Activated T-cell treated with anti-CD3 and anti-CD28 coated beads, Interleukin-2, amount 50 U/mL, for 24 hours (primary cell): Measurements from ENCODE around the gene ACKR2.
"Not testable (repeated sequence)": the region's sequence is repeated elsewhere in the genome, so short reads cannot be mapped to it uniquely, and the experiment has no call there.

Experiments
- DNase-seq: peaks from one replicate; pipeline ENCODE4 v3.0.0-alpha.2; 2020
- H3K27ac Mint-ChIP-seq: 2 replicates; pipeline ENCODE4 v1.8.0; 2020; ENCODE audit warnings: mild to moderate bottlenecking, mixed read lengths
- H3K27me3 Mint-ChIP-seq: 2 replicates; pipeline ENCODE4 v1.8.0; 2020; ENCODE audit warnings: mixed read lengths
- H3K36me3 Mint-ChIP-seq: 2 replicates; pipeline ENCODE4 v1.8.0; 2020; ENCODE audit warnings: low read depth, mixed read lengths
- H3K4me1 Mint-ChIP-seq: 2 replicates; pipeline ENCODE4 v1.8.0; 2020; ENCODE audit warnings: low read depth, mixed read lengths
- H3K4me3 Mint-ChIP-seq: 2 replicates; pipeline ENCODE4 v1.8.0; 2020; ENCODE audit warnings: mild to moderate bottlenecking, moderate library complexity, mixed read lengths
- H3K9me3 Mint-ChIP-seq: 2 replicates; pipeline ENCODE4 v1.8.0; 2020; ENCODE audit warnings: mixed read lengths

Gene ACKR2

DNA sequence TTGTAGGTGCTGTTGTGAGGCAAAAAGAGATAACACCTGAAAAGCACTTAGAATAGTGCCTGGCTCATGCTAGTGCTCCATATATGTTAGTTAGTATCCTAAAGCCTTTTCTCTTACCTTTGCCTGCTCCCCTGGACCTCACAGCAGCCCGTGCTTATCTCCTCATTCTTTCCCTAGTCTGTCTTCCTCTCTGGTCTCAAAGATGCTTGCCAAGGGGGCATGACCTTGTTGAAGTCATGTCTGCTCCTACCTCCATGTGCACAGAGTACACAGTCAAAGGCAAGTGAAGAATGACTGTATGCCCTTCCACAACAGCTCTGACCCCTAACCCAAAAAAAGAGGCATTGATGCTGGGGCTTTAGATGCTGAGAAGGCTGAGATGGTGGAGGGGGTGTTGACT lies 67.2 kb downstream of the ACKR2 start:
- no peak overlapping the region for H3K4me3 Mint-ChIP-seq
- H3K27me3 Mint-ChIP-seq = peaks cover 2% of the 10 kb centered on the region
- no peaks in the 10 kb centered on the region for H3K36me3 Mint-ChIP-seq
- peaks cover 8% of the 10 kb centered on the region for H3K4me1 Mint-ChIP-seq
- H3K27ac Mint-ChIP-seq = no peak overlapping the region
- DNase-seq = no peak
- no peaks in the 10 kb centered on the region for H3K9me3 Mint-ChIP-seq

GRCh38 chr3:42876940-42877720 lies 67.9 kb downstream of the ACKR2 start:
- DNase-seq = no peak
- Mint-ChIP-seq H3K27ac (no peak overlapping the region), H3K36me3 (no peaks in the 10 kb centered on the region), H3K27me3 (peaks cover 2% of the 10 kb centered on the region), H3K4me1 (peaks cover 12% of the 10 kb centered on the region), H3K4me3 (no peak overlapping the region), H3K9me3 (no peaks in the 10 kb centered on the region)

- no peaks in the 10 kb centered on the region for H3K27me3 Mint-ChIP-seq
These were observed 68.6 kb downstream of the ACKR2 start for GRCh38 chr3:42877881-42878280.

GRCh38 chr3:42880183-42880582 lies 70.9 kb downstream of the ACKR2 start:
- H3K9me3 Mint-ChIP-seq = no peaks in the 10 kb centered on the region
- H3K27me3 Mint-ChIP-seq = peaks cover 1% of the 10 kb centered on the region
- H3K4me1 Mint-ChIP-seq = peaks cover 16% of the 10 kb centered on the region
- H3K27ac Mint-ChIP-seq = peak overlapping the region; percentile 22
- peak overlapping the region; percentile 76 for H3K4me3 Mint-ChIP-seq
- H3K36me3 Mint-ChIP-seq = no peaks in the 10 kb centered on the region
- DNase-seq = no peak

More at GRCh38 chr3:42877881-42878280, 68.6 kb downstream of the ACKR2 start:
- Mint-ChIP-seq H3K4me3 (no peak overlapping the region), H3K27ac (no peak overlapping the region), H3K36me3 (no peaks in the 10 kb centered on the region), H3K4me1 (peaks cover 12% of the 10 kb centered on the region), H3K9me3 (no peaks in the 10 kb centered on the region)
- DNase-seq = no peak

DNA sequence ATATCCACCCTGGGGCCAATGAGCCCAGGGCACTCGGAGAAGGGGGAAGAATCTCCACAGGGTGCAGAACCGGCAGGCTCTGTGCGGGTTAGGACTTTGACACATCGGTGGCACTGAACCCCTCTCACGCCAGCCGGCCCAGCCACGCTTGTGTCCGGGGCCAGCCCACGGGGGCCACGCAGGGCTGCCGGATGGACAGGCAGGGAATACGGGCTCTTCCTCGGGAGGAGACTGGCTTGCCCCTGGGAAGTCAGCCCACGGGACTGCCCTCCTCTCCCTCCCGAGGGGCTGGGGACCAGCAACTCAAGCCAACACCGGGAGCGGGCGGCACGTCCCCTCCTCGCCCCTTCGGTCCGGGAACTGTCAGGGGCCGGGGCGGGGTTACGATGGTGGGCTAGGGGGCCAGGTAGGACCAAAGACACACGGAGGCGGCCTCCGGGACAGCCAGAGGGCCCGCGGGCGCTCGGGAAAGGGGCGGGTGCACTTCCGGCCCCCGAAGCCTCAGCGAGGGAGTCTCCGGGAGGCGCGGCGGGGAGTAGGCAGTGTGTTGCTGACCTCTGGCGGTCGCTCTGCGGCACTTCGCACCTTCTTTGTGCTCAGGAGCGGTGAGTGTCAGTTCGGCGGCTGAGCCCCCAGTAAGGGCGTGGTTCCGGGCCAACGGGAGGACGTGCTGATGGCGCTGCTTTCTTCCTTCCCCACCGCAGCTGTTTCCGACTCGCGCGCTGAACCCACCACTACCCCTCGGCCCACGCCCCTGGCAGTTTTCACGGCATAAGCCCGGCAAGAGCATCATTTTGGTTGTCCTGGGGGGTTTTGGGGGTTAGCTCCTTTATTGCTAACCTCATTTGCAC lies 71.6 kb downstream of the ACKR2 start:
- Mint-ChIP-seq H3K36me3 (no peaks in the 10 kb centered on the region), H3K27ac (peak overlapping the region; percentile 72), H3K4me3 (peak overlapping the region; percentile 76), H3K27me3 (peaks cover 3% of the 10 kb centered on the region), H3K9me3 (no peaks in the 10 kb centered on the region), H3K4me1 (peaks cover 16% of the 10 kb centered on the region)
- peak; percentile 89 for DNase-seq

DNA sequence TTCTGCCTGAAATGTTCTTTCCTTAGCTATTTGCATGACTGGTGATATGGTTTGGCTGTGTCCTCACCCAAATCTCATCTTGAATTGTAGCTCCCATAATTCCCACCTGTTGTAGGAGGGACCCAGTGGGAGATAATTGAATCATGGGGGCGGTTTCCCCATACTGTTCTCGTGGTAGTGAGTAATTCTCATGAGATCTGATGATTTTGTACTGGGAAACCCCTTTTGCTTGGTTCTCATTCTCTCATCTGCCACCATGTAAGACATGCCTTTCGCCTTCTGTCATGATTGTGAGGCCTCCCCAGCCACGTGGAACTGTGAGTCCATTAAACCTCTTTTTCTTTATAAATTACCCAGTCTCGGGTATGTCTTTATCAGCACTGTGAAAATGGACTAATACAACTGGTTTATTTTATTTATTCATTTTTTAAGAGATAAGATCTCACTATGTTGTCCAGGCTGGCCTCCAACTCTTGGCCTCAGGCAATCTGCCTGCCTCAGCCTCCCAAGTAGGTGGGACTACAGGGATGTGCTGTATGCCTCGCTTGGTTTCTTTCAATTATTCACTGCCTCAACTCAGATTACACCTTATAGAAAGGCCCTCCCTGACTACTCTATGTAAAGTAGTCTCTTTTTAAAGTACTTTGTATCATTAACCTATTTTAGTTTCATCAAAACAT lies 74.1 kb downstream of the ACKR2 start:
- not testable (repeated sequence) for H3K4me3 Mint-ChIP-seq, H3K27ac Mint-ChIP-seq, H3K9me3 Mint-ChIP-seq, H3K36me3 Mint-ChIP-seq, DNase-seq
- H3K4me1 Mint-ChIP-seq = peaks cover 16% of the 10 kb centered on the region
- peaks cover 11% of the 10 kb centered on the region for H3K27me3 Mint-ChIP-seq

- peaks cover 16% of the 10 kb centered on the region for H3K4me1 Mint-ChIP-seq
- no peaks in the 10 kb centered on the region for H3K36me3 Mint-ChIP-seq
- DNase-seq = no peak
- no peak overlapping the region for H3K4me3 Mint-ChIP-seq
- no peaks in the 10 kb centered on the region for H3K9me3 Mint-ChIP-seq
- no peak overlapping the region for H3K27ac Mint-ChIP-seq
- peaks cover 21% of the 10 kb centered on the region for H3K27me3 Mint-ChIP-seq
These were observed 75.1 kb downstream of the ACKR2 start for GRCh38 chr3:42884324-42884723.

DNA sequence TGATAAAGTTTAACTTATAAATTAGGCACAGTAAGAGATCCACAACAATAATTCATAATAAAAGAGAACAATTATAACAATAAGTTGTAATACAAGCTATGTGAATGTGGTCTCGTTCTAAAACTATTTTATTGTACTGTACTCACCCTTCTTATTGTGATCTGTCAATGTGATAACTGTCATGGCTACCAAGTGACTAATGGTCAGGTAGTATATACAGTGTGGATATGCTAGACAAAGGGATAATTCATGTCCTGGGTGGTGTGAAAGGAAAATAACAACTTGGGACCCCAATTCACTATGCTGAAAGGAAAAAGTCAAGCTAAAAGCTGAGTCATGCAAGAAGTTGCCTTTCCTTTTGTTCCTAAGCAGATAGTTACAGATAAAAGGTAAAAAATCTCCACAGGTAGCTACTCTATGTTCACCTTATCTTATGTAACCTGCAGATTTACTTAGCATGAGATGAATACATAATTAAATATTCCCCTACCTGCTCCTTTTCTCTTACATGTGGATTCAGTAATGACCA lies 77.1 kb downstream of the ACKR2 start:
- H3K9me3 Mint-ChIP-seq = no peaks in the 10 kb centered on the region
- no peak overlapping the region for H3K27ac Mint-ChIP-seq
- H3K27me3 Mint-ChIP-seq = peaks cover 22% of the 10 kb centered on the region
- H3K4me3 Mint-ChIP-seq = no peak overlapping the region
- H3K36me3 Mint-ChIP-seq = no peaks in the 10 kb centered on the region
- H3K4me1 Mint-ChIP-seq = peaks cover 8% of the 10 kb centered on the region
- no peak for DNase-seq

DNA sequence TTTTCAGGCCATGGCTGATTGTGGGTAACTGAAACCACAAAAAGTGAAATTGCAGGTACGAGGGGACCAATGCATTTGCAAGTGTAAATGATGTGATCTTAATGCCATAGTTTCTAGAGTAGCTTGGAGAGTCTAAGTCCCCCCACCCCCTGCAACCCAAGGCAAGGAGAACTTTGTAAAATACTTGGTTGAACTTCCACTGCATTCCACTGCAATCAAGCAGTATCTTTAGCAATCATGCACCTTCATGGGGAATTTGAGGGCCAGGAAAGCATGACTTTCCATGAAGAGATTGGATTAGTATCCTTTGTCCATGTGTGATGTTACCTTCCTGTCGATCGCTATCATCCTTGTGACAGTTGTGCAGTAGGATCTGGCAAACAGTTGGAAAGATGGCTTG lies 77.8 kb downstream of the ACKR2 start:
- Mint-ChIP-seq H3K4me1 (peaks cover 6% of the 10 kb centered on the region), H3K36me3 (no peaks in the 10 kb centered on the region), H3K9me3 (no peaks in the 10 kb centered on the region), H3K27me3 (peaks cover 29% of the 10 kb centered on the region), H3K27ac (no peak overlapping the region), H3K4me3 (no peak overlapping the region)
- no peak for DNase-seq

GRCh38 chr3:42891042-42891441 lies 81.8 kb downstream of the ACKR2 start:
- no peak overlapping the region for H3K27ac Mint-ChIP-seq
- no peaks in the 10 kb centered on the region for H3K36me3 Mint-ChIP-seq
- DNase-seq = no peak
- no peak overlapping the region for H3K4me3 Mint-ChIP-seq
- H3K9me3 Mint-ChIP-seq = no peaks in the 10 kb centered on the region
- H3K4me1 Mint-ChIP-seq = peaks cover 3% of the 10 kb centered on the region
- H3K27me3 Mint-ChIP-seq = peaks cover 30% of the 10 kb centered on the region

DNA sequence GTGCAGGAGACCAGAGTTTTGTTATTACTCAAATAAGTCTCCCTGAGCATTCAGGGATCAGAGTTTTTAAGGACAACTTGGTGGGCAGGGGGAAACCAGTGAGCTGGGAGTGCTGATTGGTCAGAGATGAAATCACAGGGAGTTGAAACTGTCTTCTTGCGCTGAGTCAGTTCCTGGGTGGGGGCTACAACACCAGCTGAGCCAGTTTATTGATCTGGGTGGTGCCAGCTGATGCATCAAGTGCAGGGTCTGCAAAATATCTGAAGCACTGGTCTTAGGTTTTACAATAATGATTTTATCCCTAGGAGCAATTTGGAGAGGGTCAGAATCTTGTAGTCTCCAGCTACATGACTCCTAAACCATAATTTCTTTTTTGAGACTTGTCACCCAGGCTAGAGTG lies 82.9 kb downstream of the ACKR2 start:
- Mint-ChIP-seq H3K27ac (no peak overlapping the region), H3K4me1 (peaks cover 3% of the 10 kb centered on the region), H3K27me3 (peaks cover 30% of the 10 kb centered on the region), H3K4me3 (no peak overlapping the region), H3K9me3 (no peaks in the 10 kb centered on the region), H3K36me3 (no peaks in the 10 kb centered on the region)
- DNase-seq = no peak

- H3K27ac Mint-ChIP-seq = no peak overlapping the region
- peaks cover 30% of the 10 kb centered on the region for H3K27me3 Mint-ChIP-seq
- DNase-seq = no peak
- H3K4me3 Mint-ChIP-seq = no peak overlapping the region
- H3K4me1 Mint-ChIP-seq = peaks cover 3% of the 10 kb centered on the region
- H3K9me3 Mint-ChIP-seq = no peaks in the 10 kb centered on the region
- H3K36me3 Mint-ChIP-seq = no peaks in the 10 kb centered on the region
These were observed 83.6 kb downstream of the ACKR2 start for GRCh38 chr3:42892807-42893206.

DNA sequence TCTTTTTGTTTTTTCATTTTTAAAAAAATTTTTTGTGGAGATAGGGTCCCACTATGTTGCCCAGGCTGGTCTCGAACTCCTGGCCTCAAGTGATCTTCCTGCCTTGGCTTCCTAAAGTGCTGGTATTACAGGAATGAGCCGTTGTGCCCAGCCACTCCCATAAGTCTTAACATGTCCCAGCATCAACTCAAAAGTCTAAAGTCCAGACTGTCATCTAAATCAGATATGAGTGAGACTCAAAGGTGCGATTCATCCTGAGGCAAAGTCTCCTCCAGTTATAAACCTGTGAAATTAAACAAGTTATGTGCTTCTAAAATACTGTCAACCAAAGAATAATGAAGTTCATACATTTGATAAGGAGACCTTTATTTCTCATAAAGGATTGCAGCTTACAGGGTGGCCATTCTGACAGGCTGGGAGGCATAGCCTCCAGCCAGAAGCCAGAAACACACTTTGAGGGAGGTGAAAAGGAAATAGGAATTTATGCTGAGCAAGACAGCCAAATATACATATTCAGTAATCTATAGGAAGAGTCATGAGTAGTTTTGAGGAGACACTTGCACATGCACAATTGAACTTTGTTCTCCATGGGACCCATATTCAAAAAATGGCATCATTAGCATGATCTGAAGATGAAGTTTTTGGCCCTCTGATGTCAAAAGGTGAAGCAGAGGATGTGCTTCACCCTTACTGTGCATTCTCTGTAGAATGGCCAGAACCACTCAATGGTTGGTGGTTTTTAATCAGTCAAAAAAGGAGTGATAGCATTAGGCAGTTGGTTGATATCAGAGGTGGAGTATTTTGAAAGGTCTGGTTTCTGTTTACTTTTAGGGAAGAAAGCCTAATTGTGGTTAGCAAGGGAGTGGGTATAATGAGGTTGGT lies 85.7 kb downstream of the ACKR2 start:
- Mint-ChIP-seq H3K4me1 (peaks cover 3% of the 10 kb centered on the region), H3K9me3 (no peaks in the 10 kb centered on the region), H3K27me3 (peaks cover 17% of the 10 kb centered on the region), H3K4me3 (no peak overlapping the region), H3K36me3 (no peaks in the 10 kb centered on the region), H3K27ac (no peak overlapping the region)
- no peak for DNase-seq

DNA sequence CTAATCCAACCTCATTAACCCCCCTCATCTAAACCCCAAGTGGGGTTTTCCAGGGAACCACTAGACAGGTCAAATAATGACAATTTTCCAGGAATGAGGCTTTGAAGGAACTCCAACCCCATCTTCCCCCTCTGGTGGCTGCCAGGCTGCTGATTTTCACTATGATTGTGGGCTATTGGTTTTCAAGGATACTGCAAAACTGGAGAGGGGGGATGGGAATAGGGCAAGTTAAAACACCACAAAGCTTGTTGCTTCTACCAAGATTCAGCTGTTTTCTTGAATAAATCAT lies 86.3 kb downstream of the ACKR2 start:
- DNase-seq = no peak
- no peaks in the 10 kb centered on the region for H3K9me3 Mint-ChIP-seq
- no peaks in the 10 kb centered on the region for H3K36me3 Mint-ChIP-seq
- no peak overlapping the region for H3K4me3 Mint-ChIP-seq
- peaks cover 3% of the 10 kb centered on the region for H3K4me1 Mint-ChIP-seq
- peaks cover 17% of the 10 kb centered on the region for H3K27me3 Mint-ChIP-seq
- H3K27ac Mint-ChIP-seq = no peak overlapping the region
